Endodermal cell (in vitro differentiated cells): Measurements from ENCODE around the gene CCDC192. TPM values are rescaled to one million over a fixed set of nuclear protein-coding genes. Genes with fewer than 3 reads are reported as not detected.
"Not testable (repeated sequence)": the region's sequence is repeated elsewhere in the genome, so short reads cannot be mapped to it uniquely, and the experiment has no call there.

Source experiments
- DNase-seq: peaks from one replicate; pipeline ENCODE4 v3.0.0-alpha.2; 2017
- H3K27ac ChIP-seq: 2 replicates; pipeline ENCODE4 v1.5.1; 2013; ENCODE audit warnings: mild to moderate bottlenecking, low read depth, low read length, moderate library complexity
- H3K27me3 ChIP-seq: 2 replicates; pipeline ENCODE4 v1.6.1; 2013; ENCODE audit warnings: mild to moderate bottlenecking, low read length, moderate library complexity; ENCODE audit not compliant: insufficient read depth, control insufficient read depth, poor library complexity, severe bottlenecking
- H3K36me3 ChIP-seq: 2 replicates; pipeline ENCODE4 v1.7.0; 2013; ENCODE audit warnings: mild to moderate bottlenecking, low read length, moderate library complexity; ENCODE audit not compliant: control insufficient read depth, insufficient read depth
- H3K4me1 ChIP-seq: one replicate; pipeline ENCODE4 v1.7.0; 2013; ENCODE audit warnings: low read length; ENCODE audit not compliant: control insufficient read depth, insufficient read depth
- H3K4me3 ChIP-seq: 2 replicates; pipeline ENCODE4 v1.5.1; 2013; ENCODE audit warnings: mild to moderate bottlenecking, low read length, moderate library complexity
- H3K9ac ChIP-seq: 2 replicates; pipeline ENCODE4 v1.6.1; 2013; ENCODE audit warnings: mild to moderate bottlenecking, low read length, moderate library complexity; ENCODE audit not compliant: poor library complexity, severe bottlenecking; ENCODE audit errors: extremely low read depth
- H3K9me3 ChIP-seq: 2 replicates; pipeline ENCODE4 v1.6.1; 2013; ENCODE audit warnings: mild to moderate bottlenecking, low read length, moderate library complexity; ENCODE audit not compliant: control insufficient read depth
- H3K27ac Mint-ChIP-seq: 2 replicates; pipeline ENCODE4 v1.8.0; 2020; ENCODE audit warnings: mixed read lengths
- H3K27me3 Mint-ChIP-seq: 2 replicates; pipeline ENCODE4 v1.8.0; 2021; ENCODE audit warnings: mild to moderate bottlenecking, mixed read lengths; ENCODE audit not compliant: insufficient read depth
- H3K36me3 Mint-ChIP-seq: 2 replicates; pipeline ENCODE4 v1.8.0; 2020; ENCODE audit warnings: low read depth, mixed read lengths
- H3K4me1 Mint-ChIP-seq: 2 replicates; pipeline ENCODE4 v1.8.0; 2020; ENCODE audit warnings: mixed read lengths
- H3K4me3 Mint-ChIP-seq: 2 replicates; pipeline ENCODE4 v1.8.0; 2020; ENCODE audit warnings: mild to moderate bottlenecking, moderate library complexity, mixed read lengths
- H3K9me3 Mint-ChIP-seq: 2 replicates; pipeline ENCODE4 v1.8.0; 2020; ENCODE audit warnings: mild to moderate bottlenecking, mixed read lengths
- CTCF ChIP-seq: fragments of 200-600 bp; sonication (generic); conservative IDR thresholded peaks from 2 replicates; pipeline ENCODE4 v1.5.0; 2021; ENCODE audit warnings: antibody characterized with exemption, mild to moderate bottlenecking
- WGBS, 2 experiments: methylation state at CpG; one replicate each; pipeline versions ENCODE4 v1.1.5 to v1.1.7; 2013; ENCODE audit warnings: missing lambda C conversion rate in 2 of 2, mixed read lengths in 1 of 2; ENCODE audit not compliant: insufficient coverage in 1 of 2, insufficient read length in 1 of 2; 5-methylcytosine and 5-hydroxymethylcytosine counted together
- total RNA-seq, 2 donors: library from RNA; stranded (reverse); fragmentation: NEBNext Ultra II Directional in 1 of 2; extraction: Animal tissue kit (Norgen Biotek cat#: 25700) in 1 of 2; gene quantifications; 2 replicates in 1 of 2; 3 replicates in 1 of 2; pipeline ENCODE4 v1.2.1, GENCODE V29; 2021

CCDC192 gene
- total RNA-seq, 2 donors from 2014 or later, result 0.48 to 1.3 TPM

- Mint-ChIP-seq H3K27ac (no peak overlapping the region), H3K4me3 (no peak overlapping the region), H3K36me3 (no peaks in the 10 kb centered on the region), H3K4me1 (no peaks in the 10 kb centered on the region), H3K27me3 (no peaks in the 10 kb centered on the region), H3K9me3 (no peaks in the 10 kb centered on the region)
- no peak for TF ChIP-seq CTCF
- H3K4me1 ChIP-seq, result no peaks in the 10 kb centered on the region
- H3K27me3 ChIP-seq, result no peaks in the 10 kb centered on the region
- 85 to 91% methylated on average over 4 to 6 of the region's 6 CpGs for WGBS, 2 experiments
- H3K9me3 ChIP-seq, result no peaks in the 10 kb centered on the region
- no peak overlapping the region for H3K27ac ChIP-seq
- no peak overlapping the region for H3K9ac ChIP-seq
- no peak for DNase-seq
- H3K4me3 ChIP-seq, result no peak overlapping the region
- H3K36me3 ChIP-seq, result no peaks in the 10 kb centered on the region
Observed at GRCh38 chr5:127785098-127785927, 82.1 kb downstream of the CCDC192 start.

GRCh38 chr5:127791439-127791838 lies 88.2 kb downstream of the CCDC192 start:
- no peak for DNase-seq
- 90% methylated on average over 1 of the region's 1 CpG; no CpG with 5 or more reads in 1 of the 2 experiments for WGBS, 2 experiments
- no peaks in the 10 kb centered on the region for H3K36me3 Mint-ChIP-seq
- no peak overlapping the region for H3K9ac ChIP-seq
- no peaks in the 10 kb centered on the region for H3K27me3 ChIP-seq
- H3K4me1 ChIP-seq, result no peaks in the 10 kb centered on the region
- TF ChIP-seq CTCF, result no peak
- peaks cover 11% of the 10 kb centered on the region for H3K4me1 Mint-ChIP-seq
- H3K9me3 Mint-ChIP-seq, result peaks cover 3% of the 10 kb centered on the region
- H3K27me3 Mint-ChIP-seq, result no peaks in the 10 kb centered on the region
- H3K27ac Mint-ChIP-seq, result no peak overlapping the region
- no peaks in the 10 kb centered on the region for H3K36me3 ChIP-seq
- H3K4me3 ChIP-seq, result no peak overlapping the region
- peaks cover 12% of the 10 kb centered on the region for H3K9me3 ChIP-seq
- no peak overlapping the region for H3K27ac ChIP-seq
- no peak overlapping the region for H3K4me3 Mint-ChIP-seq

GRCh38 chr5:127791908-127792307 lies 88.7 kb downstream of the CCDC192 start:
- H3K4me3 ChIP-seq, H3K4me3 Mint-ChIP-seq, H3K27ac ChIP-seq, H3K9ac ChIP-seq, H3K36me3 ChIP-seq, H3K4me1 ChIP-seq, DNase-seq, H3K27me3 Mint-ChIP-seq, H3K27me3 ChIP-seq, H3K36me3 Mint-ChIP-seq, H3K27ac Mint-ChIP-seq, H3K9me3 Mint-ChIP-seq: not testable (repeated sequence)
- WGBS, 2 experiments, result 87 to 100% methylated on average over 2 of the region's 2 CpGs
- peaks cover 12% of the 10 kb centered on the region for H3K9me3 ChIP-seq
- H3K4me1 Mint-ChIP-seq, result peaks cover 12% of the 10 kb centered on the region
